Measurements from ENCODE around the gene BAG2.

DNA sequence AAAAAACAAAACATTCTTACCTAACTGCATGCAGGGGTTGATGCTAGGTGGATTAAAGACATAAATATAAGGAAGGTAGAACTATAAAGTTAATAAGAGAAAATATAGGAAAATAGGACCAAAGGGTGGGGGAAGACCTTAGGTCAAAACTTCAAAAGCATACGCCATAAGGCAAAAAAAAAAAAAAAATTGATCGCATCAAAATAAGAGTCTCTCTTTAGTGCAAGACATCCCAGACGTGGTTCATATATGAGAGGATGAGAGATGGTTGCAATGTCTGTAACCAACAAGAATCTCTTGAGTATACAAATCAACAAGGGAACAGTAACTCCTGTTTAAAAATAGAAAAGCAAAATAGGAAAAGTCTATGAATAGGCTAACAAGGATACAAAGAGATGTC, 8.5 kb downstream of the BAG2 start:
- TF ChIP-seq, protein P1, sequence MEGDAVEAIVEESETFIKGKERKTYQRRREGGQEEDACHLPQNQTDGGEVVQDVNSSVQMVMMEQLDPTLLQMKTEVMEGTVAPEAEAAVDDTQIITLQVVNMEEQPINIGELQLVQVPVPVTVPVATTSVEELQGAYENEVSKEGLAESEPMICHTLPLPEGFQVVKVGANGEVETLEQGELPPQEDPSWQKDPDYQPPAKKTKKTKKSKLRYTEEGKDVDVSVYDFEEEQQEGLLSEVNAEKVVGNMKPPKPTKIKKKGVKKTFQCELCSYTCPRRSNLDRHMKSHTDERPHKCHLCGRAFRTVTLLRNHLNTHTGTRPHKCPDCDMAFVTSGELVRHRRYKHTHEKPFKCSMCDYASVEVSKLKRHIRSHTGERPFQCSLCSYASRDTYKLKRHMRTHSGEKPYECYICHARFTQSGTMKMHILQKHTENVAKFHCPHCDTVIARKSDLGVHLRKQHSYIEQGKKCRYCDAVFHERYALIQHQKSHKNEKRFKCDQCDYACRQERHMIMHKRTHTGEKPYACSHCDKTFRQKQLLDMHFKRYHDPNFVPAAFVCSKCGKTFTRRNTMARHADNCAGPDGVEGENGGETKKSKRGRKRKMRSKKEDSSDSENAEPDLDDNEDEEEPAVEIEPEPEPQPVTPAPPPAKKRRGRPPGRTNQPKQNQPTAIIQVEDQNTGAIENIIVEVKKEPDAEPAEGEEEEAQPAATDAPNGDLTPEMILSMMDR (IDR thresholded peaks at IDR 0.05; ENCODE audit: low read depth, low read length) = no peak
- TF ChIP-seq POLR2A (IDR thresholded peaks at IDR 0.05; ENCODE audit: extremely low read depth, insufficient read length) = no peak
- no peak for TF ChIP-seq MYC (IDR thresholded peaks at IDR 0.05; ENCODE audit: low read depth, low read length)

Measured in NB4 (cell line).